IPS-NIHi7 (cell line): Measurements from ENCODE around the gene MRPL45.
"Not testable (repeated sequence)": the region's sequence is repeated elsewhere in the genome, so short reads cannot be mapped to it uniquely, and the experiment has no call there.

Experiments used
- DNase-seq: peaks from one replicate; pipeline ENCODE4 v3.0.0; 2012; ENCODE audit warnings: mixed read lengths; ENCODE audit errors: extremely low spot score

The MRPL45 gene

GRCh38 chr17:38296834-38297517 lies at the start of gene MRPL45:
MRPL45 (plus strand) TSS chr17:38297168; CDS start chr17:38297184, 16 bp downstream.
- peak; percentile 91 for DNase-seq

- not testable (repeated sequence) for DNase-seq
Measured at GRCh38 chr17:38253191-38253590, 43.8 kb upstream of the MRPL45 start.

DNA sequence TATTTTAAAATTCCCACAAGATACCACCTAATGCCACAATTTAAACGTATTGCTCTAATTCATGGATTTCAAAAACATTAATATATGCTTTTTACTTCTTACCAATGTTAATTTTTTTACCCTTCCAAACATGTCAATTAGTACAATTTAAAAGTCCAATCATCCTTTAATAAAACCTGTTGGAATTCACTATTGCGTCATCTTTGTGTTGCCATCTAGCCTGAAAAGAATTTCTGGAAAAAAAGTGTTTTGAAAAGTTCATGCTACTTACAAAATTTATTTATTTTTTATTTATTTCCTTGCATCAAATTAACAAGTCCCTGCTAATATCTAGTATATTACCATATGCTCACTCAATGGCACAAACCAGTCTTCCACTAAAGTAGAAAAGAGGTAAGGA lies 42.6 kb upstream of the MRPL45 start:
- DNase-seq = not testable (repeated sequence)

DNA sequence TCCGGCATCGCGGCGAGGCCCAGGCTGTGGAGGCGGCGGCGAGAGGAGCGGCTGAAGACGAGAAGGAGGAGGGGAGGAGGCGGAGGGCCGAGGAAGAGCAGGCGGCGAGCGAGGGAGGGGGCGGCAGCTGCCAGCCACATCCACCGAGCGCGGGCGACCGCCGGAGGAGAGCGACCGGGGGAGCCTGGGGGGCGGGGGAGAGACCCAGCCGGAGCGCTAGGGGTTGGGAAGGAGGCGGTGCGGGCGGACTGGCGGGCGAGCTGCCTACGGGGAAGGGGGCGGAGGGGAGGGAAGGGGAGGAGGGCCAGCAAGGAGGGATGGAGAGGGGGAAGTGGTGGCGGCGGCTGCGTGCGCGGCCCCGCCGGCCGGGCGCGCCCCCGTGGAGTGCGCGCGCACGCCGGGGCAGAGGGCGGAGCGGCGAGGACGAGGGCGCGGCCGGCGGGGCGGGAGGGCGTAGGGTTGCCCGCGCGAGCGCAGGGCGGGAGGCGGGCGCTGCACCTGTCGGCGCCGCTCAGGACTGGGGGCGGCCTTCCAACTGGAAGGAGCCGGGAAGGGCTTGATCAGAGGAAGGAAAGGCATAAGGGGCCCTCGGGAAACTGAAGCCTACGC lies 39.9 kb upstream of the MRPL45 start:
- DNase-seq = peak; percentile 73

DNA sequence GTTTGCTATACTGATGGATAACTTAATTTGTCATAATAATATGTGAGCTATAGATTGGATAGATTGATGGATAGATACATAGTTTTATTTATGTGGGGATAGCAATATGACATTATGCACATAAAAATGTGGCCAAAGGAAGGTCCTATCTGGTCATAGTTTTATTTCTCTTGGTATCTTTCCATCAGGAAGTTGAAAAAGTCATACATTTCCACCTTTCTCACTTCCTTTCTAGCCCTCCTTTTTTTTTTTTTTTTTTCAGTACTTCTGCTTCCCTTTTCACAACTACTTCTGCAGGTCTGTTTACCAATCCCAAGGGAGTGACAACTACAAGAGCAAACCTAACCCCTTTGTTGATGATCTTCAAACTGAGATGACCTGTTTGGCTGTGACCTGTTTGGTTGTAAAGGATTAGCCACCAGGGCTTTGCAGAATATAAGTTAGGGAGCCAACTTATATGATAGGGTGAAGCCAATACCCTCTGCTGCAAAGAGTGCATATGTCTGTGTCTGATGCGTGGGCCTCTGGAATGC lies 30.9 kb upstream of the MRPL45 start:
- not testable (repeated sequence) for DNase-seq

- not testable (repeated sequence) for DNase-seq
Measured at GRCh38 chr17:38266571-38266970, 30.4 kb upstream of the MRPL45 start.

- DNase-seq = not testable (repeated sequence)
Measured at GRCh38 chr17:38268138-38268537, 28.8 kb upstream of the MRPL45 start.

- DNase-seq = not testable (repeated sequence)
Measured at GRCh38 chr17:38269045-38269444, 27.9 kb upstream of the MRPL45 start.

- DNase-seq = not testable (repeated sequence)
Measured at GRCh38 chr17:38269552-38269951, 27.4 kb upstream of the MRPL45 start.

GRCh38 chr17:38285994-38286393 lies 11.0 kb upstream of the MRPL45 start:
- not testable (repeated sequence) for DNase-seq

GRCh38 chr17:38286501-38287091 lies 10.4 kb upstream of the MRPL45 start:
- DNase-seq = not testable (repeated sequence)

DNA sequence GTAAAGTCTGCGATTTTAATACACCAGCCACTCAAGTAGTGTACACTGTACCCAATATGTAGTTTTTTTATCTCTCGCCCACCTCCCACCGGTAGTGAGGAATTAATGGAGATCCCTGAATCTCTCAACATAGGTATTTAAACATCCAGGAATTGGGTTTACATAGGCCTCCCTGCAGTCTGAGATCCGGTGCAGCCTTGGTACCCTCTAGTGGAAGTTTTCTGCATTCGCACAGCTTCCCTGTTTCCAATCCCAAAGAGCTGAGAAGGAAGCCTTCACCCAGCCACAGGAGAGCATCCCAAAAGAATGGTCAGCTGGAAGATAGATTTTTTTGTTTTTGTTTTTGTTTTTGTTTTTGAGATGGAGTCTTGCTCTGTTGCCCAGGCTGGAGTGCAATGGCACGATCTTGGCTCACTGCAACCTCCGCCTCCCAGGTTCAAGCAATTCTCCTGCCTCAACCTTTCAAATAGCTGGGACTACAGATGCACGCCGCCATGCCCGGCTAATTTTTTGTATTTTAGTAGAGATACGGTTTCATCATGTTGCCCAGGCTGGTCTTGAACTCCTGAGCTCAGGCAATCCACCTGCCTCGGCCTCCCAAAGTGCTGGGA lies 8.6 kb upstream of the MRPL45 start:
- peak; percentile 10 for DNase-seq

DNA sequence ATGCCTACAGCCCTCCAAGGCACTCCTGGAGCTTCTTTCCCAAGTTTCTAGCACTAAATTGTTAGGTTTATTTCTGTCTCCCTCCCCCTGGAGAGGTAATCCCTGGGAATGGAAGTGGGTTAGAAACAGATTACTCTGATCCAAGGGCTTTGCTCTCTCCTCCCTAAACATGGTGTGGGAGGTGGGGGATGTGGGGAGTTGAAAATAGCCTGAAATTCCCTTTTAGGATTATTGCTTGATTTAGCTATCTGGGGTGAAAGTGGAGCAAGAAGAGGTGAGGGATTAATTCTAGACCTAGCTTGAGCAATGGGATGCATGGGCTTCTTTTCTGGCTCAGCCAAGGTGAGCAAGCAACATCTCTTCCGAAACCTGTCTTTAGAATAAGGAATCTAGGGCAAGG lies 7.2 kb upstream of the MRPL45 start:
- not testable (repeated sequence) for DNase-seq

- DNase-seq = not testable (repeated sequence)
Measured at GRCh38 chr17:38295602-38296365, 1.2 kb upstream of the MRPL45 start.

DNA sequence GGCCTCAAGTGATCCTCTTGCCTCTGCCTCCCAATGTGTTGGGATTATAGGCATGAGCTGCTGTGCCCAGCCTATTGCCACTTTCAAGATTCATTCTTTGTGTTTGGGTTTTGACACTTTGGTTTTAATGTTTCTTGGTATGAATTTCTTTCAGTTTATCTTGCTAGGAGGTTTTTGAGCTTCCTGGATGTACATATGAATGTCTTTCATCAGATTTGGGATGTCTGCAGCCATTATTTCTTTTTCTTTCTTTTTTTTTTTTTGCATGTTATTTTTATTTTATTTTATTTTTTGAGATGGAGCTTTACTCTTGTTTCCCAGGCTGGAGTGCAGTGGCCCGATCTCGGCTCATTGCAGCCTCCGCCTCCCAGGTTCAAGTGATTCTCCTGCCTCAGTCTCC lies 18.5 kb downstream of the MRPL45 start:
- DNase-seq = no peak

DNA sequence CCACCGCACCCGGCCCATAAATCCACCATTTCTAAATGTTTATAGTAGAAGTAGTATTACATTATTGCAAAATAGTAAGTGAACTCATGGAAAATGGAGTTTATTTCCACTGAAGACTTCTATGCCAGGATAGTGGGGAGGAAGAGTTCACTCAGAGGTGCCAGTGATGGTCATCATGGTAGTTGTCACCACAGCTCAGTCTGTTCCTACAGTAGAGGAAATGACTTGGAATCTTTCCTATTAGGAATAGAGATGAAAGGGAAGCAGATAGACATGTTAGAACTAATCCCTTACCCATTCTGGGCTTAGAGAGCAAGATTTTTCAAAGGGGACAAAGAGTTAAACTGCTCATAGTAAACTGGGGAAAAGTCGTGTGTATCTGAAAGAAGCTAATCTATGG lies 20.1 kb downstream of the MRPL45 start:
- DNase-seq = no peak

DNA sequence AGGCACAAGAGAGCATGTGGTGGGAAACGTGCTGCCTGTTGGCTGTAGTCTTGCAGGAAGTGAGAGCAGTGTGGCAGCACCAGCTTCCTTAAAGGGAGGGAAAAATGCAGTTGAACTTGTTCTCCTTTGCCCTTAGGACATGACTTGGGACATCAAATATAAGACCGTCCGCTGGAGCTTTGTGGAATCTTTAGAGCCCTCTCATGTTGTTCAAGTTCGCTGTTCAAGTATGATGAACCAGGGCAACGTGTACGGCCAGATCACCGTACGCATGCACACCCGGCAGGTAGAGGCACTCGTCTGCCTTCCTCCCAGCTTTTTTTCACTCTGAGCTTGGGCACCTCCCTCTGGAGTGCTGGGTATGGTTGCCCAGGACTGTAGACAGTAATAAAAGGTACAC lies 23.5 kb downstream of the MRPL45 start:
- DNase-seq = no peak

DNA sequence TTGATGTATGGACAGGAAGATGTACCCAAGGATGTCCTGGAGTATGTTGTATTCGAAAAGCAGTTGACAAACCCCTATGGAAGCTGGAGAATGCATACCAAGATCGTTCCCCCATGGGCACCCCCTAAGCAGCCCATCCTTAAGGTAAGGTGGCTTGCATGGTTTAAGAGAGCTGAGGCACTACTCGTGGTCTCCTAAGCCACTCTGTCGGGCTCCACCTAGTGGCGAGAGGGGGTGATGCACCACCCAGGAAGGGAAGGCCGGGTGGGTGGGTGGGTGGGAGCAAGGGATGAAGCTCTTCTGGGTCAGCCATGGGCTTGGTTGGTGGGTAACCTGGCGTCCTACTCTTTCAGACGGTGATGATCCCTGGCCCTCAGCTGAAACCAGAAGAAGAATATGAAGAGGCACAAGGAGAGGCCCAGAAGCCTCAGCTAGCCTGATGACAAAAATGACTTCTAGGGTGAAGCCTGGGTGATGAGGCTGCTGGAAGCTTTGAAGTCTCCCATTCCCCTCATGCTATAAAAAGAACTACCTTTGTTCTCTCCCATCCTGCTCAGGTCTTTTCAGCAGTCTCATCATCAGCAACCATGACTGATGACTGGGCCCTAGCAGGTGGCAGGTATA lies 25.3 kb downstream of the MRPL45 start:
- DNase-seq = peak; percentile 90

GRCh38 chr17:38322897-38323296 lies 25.9 kb downstream of the MRPL45 start:
- DNase-seq = no peak

GRCh38 chr17:38324141-38324697 lies 27.3 kb downstream of the MRPL45 start:
- no peak for DNase-seq

GRCh38 chr17:38324772-38325171 lies 27.8 kb downstream of the MRPL45 start:
- no peak for DNase-seq
